K562 (cell line): Measurements from ENCODE around the gene GTPBP2. TPM values are rescaled to one million over a fixed set of nuclear protein-coding genes. Genes with fewer than 3 reads are reported as not detected.
A peak's percentile ranks its signal among the peaks of the same experiment; 100 is the strongest.

Source experiments
- ATF7 ChIP-seq: fragments of 450-650 bp; IDR thresholded peaks from 2 replicates; pipeline ENCODE4 v1.7.1; 2014; ENCODE audit warnings: mild to moderate bottlenecking, moderate library complexity
- CBFA2T2 ChIP-seq: fragments of 450-650 bp; conservative IDR thresholded peaks from 2 replicates; pipeline ENCODE4 v1.6.1; 2017; ENCODE audit warnings: mild to moderate bottlenecking
- CEBPG ChIP-seq, 3 experiments: fragments of 200-800 bp in 1 of 3; sonication (Bioruptor generic) in 1 of 3; sonication (generic) in 1 of 3; formaldehyde crosslinking in 1 of 3; IDR thresholded peaks in 2 of 3; conservative IDR thresholded peaks in 1 of 3; 2 replicates each; pipeline versions ENCODE4 v1.6.1 to v1.8.0; 2016 to 2022; ENCODE audit warnings: missing compliant biosample characterization in 2 of 3, missing genetic modification characterization in 2 of 3, mild to moderate bottlenecking in 1 of 3, missing genetic modification reagents in 1 of 3
- DIDO1 ChIP-seq: fragments of 450-650 bp; IDR thresholded peaks from 2 replicates; pipeline ENCODE4 v1.6.1; 2016; ENCODE audit warnings: low read depth, missing biosample characterization, missing genetic modification characterization
- EGR1 ChIP-seq: fragments of 450-650 bp; conservative IDR thresholded peaks from 2 replicates; pipeline ENCODE4 v1.6.1; 2017; ENCODE audit warnings: mild to moderate bottlenecking
- ELK1 ChIP-seq: sonication (generic); formaldehyde crosslinking; IDR thresholded peaks from 2 replicates; pipeline ENCODE4 v1.8.1; 2022; ENCODE audit warnings: missing genetic modification reagents
- KLF13 ChIP-seq: fragments of 450-650 bp; IDR thresholded peaks from 2 replicates; pipeline ENCODE4 v1.6.1; 2016; ENCODE audit warnings: missing genetic modification characterization, low read depth, mild to moderate bottlenecking, missing compliant biosample characterization, moderate library complexity, borderline replicate concordance
- MBD2 ChIP-seq: sonication (generic); IDR thresholded peaks from 2 replicates; pipeline ENCODE4 v1.6.1; 2016; ENCODE audit warnings: low read depth, borderline replicate concordance
- POLR2AphosphoS2 ChIP-seq: IDR thresholded peaks from 2 replicates; pipeline ENCODE4 v1.6.1; 2012; ENCODE audit warnings: low read length, improper control_type of control experiment
- POU5F1 ChIP-seq: fragments of 150-350 bp; IDR thresholded peaks from 2 replicates; pipeline ENCODE4 v1.6.1; 2014; ENCODE audit warnings: borderline replicate concordance, low read length, low read depth, mild to moderate bottlenecking; ENCODE audit not compliant: partially characterized antibody
- SMC3 ChIP-seq: conservative IDR thresholded peaks from 2 replicates; pipeline ENCODE4 v1.6.1; 2011; ENCODE audit warnings: low read depth, low read length, improper control_type of control experiment; ENCODE audit not compliant: insufficient read depth
- SOX6 ChIP-seq: fragments of 450-650 bp; IDR thresholded peaks from 2 replicates; pipeline ENCODE4 v1.6.1; 2014; ENCODE audit warnings: mild to moderate bottlenecking
- SRF ChIP-seq, 2 experiments: fragments of 250-450, 450-650 bp in 1 of 2; sonication (Bioruptor Pico) in 1 of 2; sonication (generic) in 1 of 2; formaldehyde crosslinking; IDR thresholded peaks; 2 replicates each; pipeline versions ENCODE4 v1.5.0 to v1.5.1; 2020 to 2022; ENCODE audit warnings: mild to moderate bottlenecking in 1 of 2, missing genetic modification reagents in 1 of 2
- ZBTB43 ChIP-seq: sonication (generic); formaldehyde crosslinking; IDR thresholded peaks from 2 replicates; pipeline ENCODE4 v1.8.0; 2023; ENCODE audit warnings: mild to moderate bottlenecking, missing genetic modification reagents
- ZNF124 ChIP-seq: sonication (generic); formaldehyde crosslinking; IDR thresholded peaks from 2 replicates; pipeline ENCODE4 v1.8.1; 2022; ENCODE audit warnings: missing genetic modification reagents
- ZNF717 ChIP-seq: fragments of 250-450 bp; sonication (Bioruptor Pico); IDR thresholded peaks from 2 replicates; pipeline ENCODE4 v1.5.0; 2021
- polyA plus RNA-seq, 8 experiments: library from polyadenylated mRNA; depleted of rRNA in 4 of 8; stranded (reverse) in 5 of 8; unstranded in 3 of 8; fragments of >200 nt; fragmentation: Nextera tagmentation in 2 of 8; fragmentation: Illumina TruSeq in 1 of 8; extraction: Ambion mirVana in 2 of 8; extraction: Trizol in 1 of 8; gene quantifications; 2 replicates each; pipeline versions ENCODE4 v1.2.1 to v1.2.3, GENCODE V29; 2011 to 2014; ENCODE audit warnings: inconsistent platforms in 1 of 8, missing spikeins in 1 of 8
- total RNA-seq, 7 experiments: library from RNA; depleted of rRNA in 6 of 7; stranded (reverse); fragments of >200 nt in 6 of 7; fragmentation: Illumina TruSeq in 2 of 7; extraction: Trizol in 2 of 7; gene quantifications; 2 replicates each; pipeline versions ENCODE4 v1.2.1 to v1.2.3, GENCODE V29; 2011 to 2021; ENCODE audit warnings: low replicate concordance in 1 of 7
- TF ChIP-seq, protein P1 (sequence below): IDR thresholded peaks from 3 replicates; pipeline ENCODE4 v1.6.1; 2011; ENCODE audit warnings: borderline replicate concordance, mild to moderate bottlenecking; ENCODE audit not compliant: insufficient read length, insufficient read depth
- TF ChIP-seq, protein P2 (sequence below): fragments of 250-450 bp; sonication (Bioruptor Pico); IDR thresholded peaks from 2 replicates; pipeline ENCODE4 v1.4.0; 2020
- TF ChIP-seq, protein P3 (sequence below), 2 experiments: IDR thresholded peaks; 2 replicates each; pipeline ENCODE4 v1.6.1; 2011; ENCODE audit warnings: borderline replicate concordance in 1 of 2, control low read depth in 1 of 2, low read depth in 1 of 2, low read length in 1 of 2, mild to moderate bottlenecking in 1 of 2, mixed read lengths in 1 of 2, moderate library complexity in 1 of 2; ENCODE audit not compliant: insufficient read depth in 1 of 2, insufficient read length in 1 of 2, poor library complexity in 1 of 2, severe bottlenecking in 1 of 2; ENCODE audit errors: extremely low read depth in 1 of 2

Gene GTPBP2
- total and polyA plus RNA-seq, 9 of the 15 experiments (the other 6 are each of a cell fraction or from before 2014, with no cell fraction given), result 48.4 to 196 (median 111) TPM

DNA sequence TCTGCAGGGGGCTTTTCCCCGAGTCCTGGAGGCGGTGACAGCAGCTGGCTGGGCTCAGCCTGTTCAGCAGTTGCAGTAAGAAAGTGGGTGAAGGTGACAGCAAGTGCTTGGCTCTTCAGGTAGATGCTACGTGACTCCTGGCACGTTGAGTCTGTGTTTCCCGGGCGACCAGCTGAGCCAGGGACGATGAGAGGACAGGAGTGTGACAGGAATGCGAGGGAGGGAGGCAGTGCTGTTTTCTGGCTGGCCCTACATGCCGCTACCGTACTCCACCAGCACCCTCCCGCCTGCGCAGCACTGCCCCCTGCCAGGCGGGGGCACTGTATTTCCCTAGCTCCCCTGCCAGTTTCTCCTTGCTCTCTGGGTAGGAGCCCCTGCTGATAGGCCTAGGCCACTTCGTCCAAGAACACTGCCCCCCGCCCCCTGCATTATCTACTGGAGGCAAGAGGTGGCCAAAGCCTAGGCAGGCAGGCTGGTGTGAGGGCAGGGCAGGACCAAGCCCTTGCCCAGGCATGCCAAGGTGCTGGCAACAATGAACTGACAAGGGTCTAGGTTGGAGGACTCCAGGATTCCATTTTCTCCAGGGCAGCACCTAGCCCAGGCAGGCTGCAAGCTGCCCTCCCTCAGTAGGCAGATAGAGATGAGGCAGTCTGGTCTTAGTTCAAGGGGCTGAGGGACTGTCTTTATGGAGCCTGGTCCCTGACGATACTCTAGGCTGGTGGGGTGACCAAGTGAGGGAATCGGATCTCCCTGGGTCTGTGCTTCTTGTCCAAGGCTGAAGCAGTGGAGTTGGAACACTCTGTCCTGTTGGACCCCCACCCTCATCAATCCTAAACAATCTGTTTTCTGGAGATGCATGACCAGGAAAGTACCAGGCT is 39.3 kb upstream of the GTPBP2 start (continued):
- TF ChIP-seq SRF (CRISPR knock-in tag; IDR thresholded peaks at IDR 0.05), result no peak
- no peak for TF ChIP-seq ZNF717 (CRISPR knock-in tag)
- TF ChIP-seq, protein P1, sequence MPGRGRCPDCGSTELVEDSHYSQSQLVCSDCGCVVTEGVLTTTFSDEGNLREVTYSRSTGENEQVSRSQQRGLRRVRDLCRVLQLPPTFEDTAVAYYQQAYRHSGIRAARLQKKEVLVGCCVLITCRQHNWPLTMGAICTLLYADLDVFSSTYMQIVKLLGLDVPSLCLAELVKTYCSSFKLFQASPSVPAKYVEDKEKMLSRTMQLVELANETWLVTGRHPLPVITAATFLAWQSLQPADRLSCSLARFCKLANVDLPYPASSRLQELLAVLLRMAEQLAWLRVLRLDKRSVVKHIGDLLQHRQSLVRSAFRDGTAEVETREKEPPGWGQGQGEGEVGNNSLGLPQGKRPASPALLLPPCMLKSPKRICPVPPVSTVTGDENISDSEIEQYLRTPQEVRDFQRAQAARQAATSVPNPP, result no peak
- TF ChIP-seq CEBPG (CRISPR knock-in tag; IDR thresholded peaks at IDR 0.05), result no peak
- no peak for TF ChIP-seq CEBPG (tag; conservative IDR thresholded peaks at IDR 0.05 in 1 of 2, IDR thresholded peaks at IDR 0.05 in 1 of 2)
- TF ChIP-seq, protein P2, sequence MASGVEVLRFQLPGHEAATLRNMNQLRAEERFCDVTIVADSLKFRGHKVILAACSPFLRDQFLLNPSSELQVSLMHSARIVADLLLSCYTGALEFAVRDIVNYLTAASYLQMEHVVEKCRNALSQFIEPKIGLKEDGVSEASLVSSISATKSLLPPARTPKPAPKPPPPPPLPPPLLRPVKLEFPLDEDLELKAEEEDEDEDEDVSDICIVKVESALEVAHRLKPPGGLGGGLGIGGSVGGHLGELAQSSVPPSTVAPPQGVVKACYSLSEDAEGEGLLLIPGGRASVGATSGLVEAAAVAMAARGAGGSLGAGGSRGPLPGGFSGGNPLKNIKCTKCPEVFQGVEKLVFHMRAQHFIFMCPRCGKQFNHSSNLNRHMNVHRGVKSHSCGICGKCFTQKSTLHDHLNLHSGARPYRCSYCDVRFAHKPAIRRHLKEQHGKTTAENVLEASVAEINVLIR (CRISPR knock-in tag), result no peak
- no peak for TF ChIP-seq SOX6
- TF ChIP-seq ZNF124 (CRISPR knock-in tag), result no peak
- no peak for TF ChIP-seq SMC3
- TF ChIP-seq ZBTB43 (CRISPR knock-in tag), result no peak
- TF ChIP-seq POU5F1, result no peak
- no peak for TF ChIP-seq ELK1 (CRISPR knock-in tag)
- no peak for TF ChIP-seq CBFA2T2
- no peak for TF ChIP-seq KLF13
- no peak for TF ChIP-seq DIDO1 (tag)
- TF ChIP-seq, protein P3, sequence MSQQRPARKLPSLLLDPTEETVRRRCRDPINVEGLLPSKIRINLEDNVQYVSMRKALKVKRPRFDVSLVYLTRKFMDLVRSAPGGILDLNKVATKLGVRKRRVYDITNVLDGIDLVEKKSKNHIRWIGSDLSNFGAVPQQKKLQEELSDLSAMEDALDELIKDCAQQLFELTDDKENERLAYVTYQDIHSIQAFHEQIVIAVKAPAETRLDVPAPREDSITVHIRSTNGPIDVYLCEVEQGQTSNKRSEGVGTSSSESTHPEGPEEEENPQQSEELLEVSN (IDR thresholded peaks at IDR 0.05; ENCODE audit: borderline replicate concordance in 1 of 2, extremely low read depth in 1 of 2, insufficient read depth in 1 of 2, insufficient read length in 1 of 2, low read depth in 1 of 2, low read length in 1 of 2, poor library complexity in 1 of 2, severe bottlenecking in 1 of 2), result no peak
- TF ChIP-seq ATF7, result no peak
- TF ChIP-seq POLR2AphosphoS2, result peak; percentile 90
- peak; percentile 29; the same call in 1 of the 2 replicates for TF ChIP-seq MBD2
- TF ChIP-seq EGR1, result no peak; the same call in 1 of the 2 replicates
